SHP77 (cell line): Measurements from ENCODE around the gene EHMT1.

Source experiments
- DNase-seq, 2 experiments: peaks; one replicate each; lab custom pipeline; 2025; lab: John Stamatoyannopoulos, UW

The EHMT1 gene

GRCh38 chr9:137647096-137647714 is 28.4 kb downstream of the EHMT1 start:
- DNase-seq, result no peak

- DNase-seq, result no peak
Observed at GRCh38 chr9:137648396-137648795, 29.6 kb downstream of the EHMT1 start.

- DNase-seq, result no peak
Observed at GRCh38 chr9:137649553-137649952, 30.7 kb downstream of the EHMT1 start.

- no peak for DNase-seq
Observed at GRCh38 chr9:137650259-137650658, 31.5 kb downstream of the EHMT1 start.

- DNase-seq, result no peak
Observed at GRCh38 chr9:137650779-137651178, 32.0 kb downstream of the EHMT1 start.

- no peak for DNase-seq
Observed at GRCh38 chr9:137656416-137656815, 37.6 kb downstream of the EHMT1 start.

- no peak for DNase-seq
Observed at GRCh38 chr9:137657606-137658005, 38.8 kb downstream of the EHMT1 start.

GRCh38 chr9:137658781-137659180 is 40.0 kb downstream of the EHMT1 start:
- no peak for DNase-seq

- DNase-seq, result no peak
Observed at GRCh38 chr9:137660144-137660543, 41.3 kb downstream of the EHMT1 start.

- DNase-seq, result no peak
Observed at GRCh38 chr9:137663584-137663983, 44.8 kb downstream of the EHMT1 start.

- no peak for DNase-seq
Observed at GRCh38 chr9:137664676-137665075, 45.9 kb downstream of the EHMT1 start.

- no peak for DNase-seq
Observed at GRCh38 chr9:137665226-137665625, 46.4 kb downstream of the EHMT1 start.

- DNase-seq, result no peak
Observed at GRCh38 chr9:137665697-137666512, 47.1 kb downstream of the EHMT1 start.

- DNase-seq, result no peak
Observed at GRCh38 chr9:137666513-137666822, 47.7 kb downstream of the EHMT1 start.

- DNase-seq, result no peak
Observed at GRCh38 chr9:137666955-137667670, 48.3 kb downstream of the EHMT1 start.

GRCh38 chr9:137668203-137668602 is 49.4 kb downstream of the EHMT1 start:
- no peak for DNase-seq

GRCh38 chr9:137669261-137669672 is 50.5 kb downstream of the EHMT1 start:
- no peak for DNase-seq

GRCh38 chr9:137670391-137671195 is 51.8 kb downstream of the EHMT1 start:
- DNase-seq, result no peak

- DNase-seq, result no peak
Observed at GRCh38 chr9:137671196-137671538, 52.4 kb downstream of the EHMT1 start.

GRCh38 chr9:137671721-137672120 is 52.9 kb downstream of the EHMT1 start:
- DNase-seq, result no peak

GRCh38 chr9:137672907-137673791 is 54.3 kb downstream of the EHMT1 start:
- DNase-seq, result peak; percentile 11 to 49
